ELR (cell line): ENCODE data around the gene ORC2.
A peak's percentile ranks its signal among the peaks of the same experiment; 100 is the strongest.
"Not testable (repeated sequence)": the region's sequence is repeated elsewhere in the genome, so short reads cannot be mapped to it uniquely, and the experiment has no call there.

ENCODE experiments used
- DNase-seq: peaks from one replicate; pipeline ENCODE4 v3.0.0-alpha.2; 2015; ENCODE audit warnings: low read depth

Gene ORC2

GRCh38 chr2:200963124-200963917, at the start of gene ORC2:
Gene ORC2, minus strand, starts transcription at chr2:200963660. Its CDS starts 5,537 bp downstream, at chr2:200958123.
- DNase-seq = peak; percentile 96

- DNase-seq = no peak
These were observed 44.9 kb upstream of the ORC2 start for GRCh38 chr2:201008296-201008829.

- DNase-seq = no peak
These were observed 44.1 kb upstream of the ORC2 start for GRCh38 chr2:201007584-201007998.

- DNase-seq = no peak
These were observed 43.2 kb upstream of the ORC2 start for GRCh38 chr2:201006704-201007103.

GRCh38 chr2:201004370-201004769, 40.9 kb upstream of the ORC2 start:
- DNase-seq = no peak

- peak; percentile 9 for DNase-seq
These were observed 29.6 kb upstream of the ORC2 start for GRCh38 chr2:200993097-200993496.

- DNase-seq = no peak
These were observed 23.7 kb upstream of the ORC2 start for GRCh38 chr2:200987137-200987536.

- DNase-seq = no peak
These were observed 22.3 kb upstream of the ORC2 start for GRCh38 chr2:200985799-200986198.

- no peak for DNase-seq
These were observed 13.2 kb upstream of the ORC2 start for GRCh38 chr2:200976710-200977109.

- DNase-seq = no peak
These were observed 12.2 kb upstream of the ORC2 start for GRCh38 chr2:200975672-200976071.

- not testable (repeated sequence) for DNase-seq
These were observed 6.6 kb upstream of the ORC2 start for GRCh38 chr2:200970057-200970456.

- DNase-seq = no peak
These were observed 5.3 kb upstream of the ORC2 start for GRCh38 chr2:200968735-200969134.

GRCh38 chr2:200968162-200968561, 4.7 kb upstream of the ORC2 start:
- DNase-seq = no peak

GRCh38 chr2:200966770-200967169, 3.3 kb upstream of the ORC2 start:
- peak; percentile 95 for DNase-seq

- DNase-seq = no peak
These were observed 1.0 kb upstream of the ORC2 start for GRCh38 chr2:200964498-200964897.

- not testable (repeated sequence) for DNase-seq
These were observed 425 bp upstream of the ORC2 start for GRCh38 chr2:200963918-200964252.

GRCh38 chr2:200962811-200963123, 693 bp downstream of the ORC2 start:
- no peak for DNase-seq

- no peak for DNase-seq
These were observed 1.8 kb downstream of the ORC2 start for GRCh38 chr2:200961674-200962073.

GRCh38 chr2:200950378-200950777, 13.1 kb downstream of the ORC2 start:
- DNase-seq = no peak

GRCh38 chr2:200945395-200945729, 18.1 kb downstream of the ORC2 start:
- no peak for DNase-seq

- DNase-seq = peak; percentile 97
These were observed 18.7 kb downstream of the ORC2 start for GRCh38 chr2:200944467-200945394.

- DNase-seq = no peak
These were observed 19.8 kb downstream of the ORC2 start for GRCh38 chr2:200943527-200944105.

GRCh38 chr2:200939832-200940231, 23.6 kb downstream of the ORC2 start:
- no peak for DNase-seq
